HS-5 (cell line): Measurements from ENCODE around the gene NECTIN1.

Experiments
- DNase-seq: peaks from one replicate; pipeline ENCODE4 v3.0.0-alpha.2; 2012; ENCODE audit warnings: low read depth

Gene NECTIN1

GRCh38 chr11:119671561-119672015 is 57.4 kb downstream of the NECTIN1 start:
- no peak for DNase-seq

- no peak for DNase-seq
Observed at GRCh38 chr11:119671051-119671450, 57.9 kb downstream of the NECTIN1 start.

GRCh38 chr11:119669487-119669886 is 59.5 kb downstream of the NECTIN1 start:
- no peak for DNase-seq

GRCh38 chr11:119668676-119669075 is 60.3 kb downstream of the NECTIN1 start:
- no peak for DNase-seq

- no peak for DNase-seq
Observed at GRCh38 chr11:119666463-119667131, 62.4 kb downstream of the NECTIN1 start.

GRCh38 chr11:119666061-119666460 is 62.9 kb downstream of the NECTIN1 start:
- no peak for DNase-seq

- no peak for DNase-seq
Observed at GRCh38 chr11:119664701-119665420, 64.1 kb downstream of the NECTIN1 start.

GRCh38 chr11:119664063-119664572 is 64.9 kb downstream of the NECTIN1 start:
- no peak for DNase-seq

- DNase-seq: no peak
Observed at GRCh38 chr11:119663279-119663678, 65.7 kb downstream of the NECTIN1 start.

GRCh38 chr11:119661226-119661625 is 67.8 kb downstream of the NECTIN1 start:
- no peak for DNase-seq

GRCh38 chr11:119659971-119660723 is 68.9 kb downstream of the NECTIN1 start:
- no peak for DNase-seq

GRCh38 chr11:119652907-119653659 is 75.9 kb downstream of the NECTIN1 start:
- DNase-seq: no peak

- DNase-seq: no peak
Observed at GRCh38 chr11:119651802-119652584, 77.0 kb downstream of the NECTIN1 start.

GRCh38 chr11:119650251-119650650 is 78.7 kb downstream of the NECTIN1 start:
- no peak for DNase-seq

- no peak for DNase-seq
Observed at GRCh38 chr11:119647254-119647653, 81.7 kb downstream of the NECTIN1 start.

- DNase-seq: no peak
Observed at GRCh38 chr11:119645018-119645417, 84.0 kb downstream of the NECTIN1 start.

- no peak for DNase-seq
Observed at GRCh38 chr11:119644502-119644901, 84.5 kb downstream of the NECTIN1 start.

- DNase-seq: no peak
Observed at GRCh38 chr11:119643876-119644225, 85.1 kb downstream of the NECTIN1 start.

- DNase-seq: no peak
Observed at GRCh38 chr11:119643212-119643875, 85.7 kb downstream of the NECTIN1 start.

- no peak for DNase-seq
Observed at GRCh38 chr11:119641983-119642745, 86.8 kb downstream of the NECTIN1 start.
